GM18508 (cell line): ENCODE results near the gene DOCK3.
"Not testable (repeated sequence)": the region's sequence is repeated elsewhere in the genome, so short reads cannot be mapped to it uniquely, and the experiment has no call there.

Experiments
- ATAC-seq: cut with Tn5 transposase; IDR thresholded peaks from one replicate; pipeline ENCODE4 v1.9.1; 2021; ENCODE audit warnings: moderate number of reproducible peaks; ENCODE audit not compliant: insufficient read depth, unreplicated experiment

The DOCK3 gene

DNA sequence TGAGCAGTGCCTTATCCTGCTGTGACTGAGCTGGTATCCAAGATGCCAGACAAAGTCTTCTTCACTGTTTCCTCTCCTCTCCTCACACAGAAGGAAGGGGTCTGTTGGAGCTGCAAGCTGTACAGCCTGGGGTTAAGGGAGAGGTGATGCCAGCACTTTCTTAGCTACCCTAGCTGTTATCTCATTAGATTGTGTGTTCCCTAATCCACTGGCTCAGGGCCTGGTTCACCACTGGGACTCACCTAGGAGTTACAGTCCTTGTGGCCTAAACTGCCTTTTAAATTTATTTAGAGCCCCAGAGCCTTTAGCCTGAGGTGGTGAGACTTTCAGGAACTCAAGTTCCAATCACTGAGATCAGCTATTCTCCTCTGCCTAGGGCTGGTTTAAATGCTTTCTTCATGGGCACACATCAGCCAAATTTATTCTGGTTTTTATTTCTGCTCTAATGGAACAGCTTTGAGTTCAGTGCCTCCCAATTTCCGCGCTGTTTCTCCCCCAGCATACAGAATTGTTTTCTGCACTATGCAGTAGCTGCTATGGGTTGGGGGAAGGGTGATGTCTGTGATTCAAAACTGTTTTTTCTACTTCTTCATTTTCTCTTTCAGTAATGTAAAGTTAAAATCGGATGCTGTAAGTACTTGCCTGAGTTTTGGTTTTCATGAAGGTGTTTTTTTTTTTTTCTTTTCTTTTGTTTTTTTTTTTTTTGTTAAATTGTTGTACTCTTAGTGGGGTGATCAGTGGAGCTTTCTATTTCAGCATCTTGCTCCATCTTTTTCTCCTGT lies 198.8 kb downstream of the DOCK3 start:
- no peak for ATAC-seq

DNA sequence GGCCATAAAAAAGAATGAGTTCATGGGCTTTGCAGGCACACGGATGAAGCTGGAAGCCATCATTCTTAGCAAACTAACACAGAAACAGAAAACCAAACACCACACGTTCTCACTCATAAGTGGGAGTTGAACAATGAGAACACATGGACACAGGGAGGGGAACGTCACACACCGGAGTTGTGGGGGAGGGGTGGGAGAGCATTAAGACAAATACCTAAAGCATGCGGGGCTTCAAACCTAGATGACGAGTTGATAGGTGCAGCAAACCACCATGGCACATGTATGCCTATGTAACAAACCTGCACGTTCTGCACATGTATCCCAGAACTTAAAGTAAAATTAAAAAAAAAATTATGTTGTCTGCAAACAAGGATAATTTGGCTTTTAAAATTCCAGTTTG lies 200.1 kb downstream of the DOCK3 start:
- ATAC-seq: not testable (repeated sequence)

DNA sequence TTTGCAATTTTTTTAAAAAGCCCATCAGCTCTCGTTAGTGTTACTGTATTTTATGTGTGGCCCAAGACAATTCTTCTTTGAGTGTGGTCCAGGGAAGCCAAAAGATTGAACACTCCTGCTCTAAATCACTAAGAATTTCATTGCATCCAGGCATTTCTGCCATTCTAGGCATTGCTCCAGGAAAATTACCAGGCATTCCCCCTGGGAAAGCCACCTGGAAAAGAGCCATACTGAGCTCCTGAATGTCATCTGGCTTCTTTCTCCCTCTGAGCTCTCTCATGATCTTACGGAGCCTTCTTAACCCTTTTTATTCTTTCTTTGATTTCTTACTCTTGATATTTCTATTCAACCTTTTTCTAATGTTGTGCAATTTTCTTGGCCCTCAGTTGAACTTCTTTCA lies 202.2 kb downstream of the DOCK3 start:
- no peak for ATAC-seq

GRCh38 chr3:50882733-50883132 lies 208.0 kb downstream of the DOCK3 start:
- not testable (repeated sequence) for ATAC-seq

GRCh38 chr3:50883755-50884154 lies 209.0 kb downstream of the DOCK3 start:
- ATAC-seq: no peak

- no peak for ATAC-seq
Observed at GRCh38 chr3:50885070-50885850, 210.5 kb downstream of the DOCK3 start.

GRCh38 chr3:50890688-50891344 lies 216.1 kb downstream of the DOCK3 start:
- no peak for ATAC-seq

DNA sequence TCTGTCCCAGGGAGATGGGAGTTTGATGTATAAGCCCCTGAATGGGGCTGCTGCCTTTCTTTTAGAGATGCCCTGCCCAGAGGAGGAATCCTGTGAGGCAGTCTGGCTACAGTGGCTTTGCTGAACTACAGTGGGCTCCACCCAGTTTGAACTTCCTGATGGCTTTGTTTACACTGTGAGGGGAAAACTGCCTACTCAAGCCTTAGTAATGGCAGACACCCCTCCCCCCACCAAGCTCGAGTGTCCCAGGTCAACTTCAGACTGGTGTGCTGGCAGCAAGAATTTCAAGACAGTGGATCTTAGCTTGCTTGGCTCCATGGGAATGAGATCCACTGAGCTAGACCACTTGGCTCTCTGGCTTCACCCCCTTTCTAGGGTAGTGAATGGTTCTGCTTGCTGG lies 226.4 kb downstream of the DOCK3 start:
- ATAC-seq: not testable (repeated sequence)

DNA sequence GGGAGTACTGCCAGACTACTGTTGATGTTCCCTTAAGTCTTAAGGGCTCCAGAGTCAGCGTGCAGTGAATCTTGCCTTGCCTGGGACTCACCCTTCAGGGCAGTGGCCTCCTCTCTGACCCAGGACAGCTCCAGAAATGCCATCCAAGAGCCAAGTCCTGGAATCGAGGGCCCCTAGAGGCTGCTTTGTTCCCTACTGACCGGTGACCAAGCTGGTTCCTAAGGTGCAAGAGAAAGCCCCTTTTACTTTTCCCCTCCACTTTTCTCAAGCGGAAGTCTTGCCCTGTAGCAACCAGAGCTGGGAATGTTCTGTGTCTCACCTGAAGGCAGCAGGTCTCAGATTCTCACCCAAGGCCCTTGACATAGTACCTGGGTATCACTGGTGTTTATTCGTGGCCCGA lies 238.0 kb downstream of the DOCK3 start:
- ATAC-seq: no peak

- no peak for ATAC-seq
Observed at GRCh38 chr3:50913260-50913659, 238.5 kb downstream of the DOCK3 start.

- ATAC-seq: not testable (repeated sequence)
Observed at GRCh38 chr3:50922071-50922470, 247.3 kb downstream of the DOCK3 start.

GRCh38 chr3:50923955-50924354 lies 249.2 kb downstream of the DOCK3 start:
- no peak for ATAC-seq

DNA sequence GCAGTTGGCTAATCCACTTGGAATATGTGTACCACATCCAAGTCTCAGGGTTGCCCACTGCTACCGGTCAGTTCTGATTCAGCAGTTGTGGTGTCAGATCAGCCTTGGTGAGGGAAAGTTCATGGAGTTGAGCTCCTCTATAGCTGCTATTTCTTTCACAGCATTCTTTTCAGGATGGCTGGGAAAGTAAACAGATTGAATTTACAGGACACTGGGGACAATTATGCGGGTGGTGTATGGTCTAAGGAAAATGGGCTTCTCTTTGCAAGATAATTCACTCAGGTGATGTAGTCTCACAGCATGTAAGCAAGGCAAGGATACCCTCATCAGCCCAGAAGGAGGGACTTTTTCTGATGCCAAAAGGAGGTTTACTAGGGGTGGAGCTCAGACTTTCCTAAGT lies 249.9 kb downstream of the DOCK3 start:
- ATAC-seq: no peak

GRCh38 chr3:50926868-50927267 lies 252.1 kb downstream of the DOCK3 start:
- ATAC-seq: no peak

DNA sequence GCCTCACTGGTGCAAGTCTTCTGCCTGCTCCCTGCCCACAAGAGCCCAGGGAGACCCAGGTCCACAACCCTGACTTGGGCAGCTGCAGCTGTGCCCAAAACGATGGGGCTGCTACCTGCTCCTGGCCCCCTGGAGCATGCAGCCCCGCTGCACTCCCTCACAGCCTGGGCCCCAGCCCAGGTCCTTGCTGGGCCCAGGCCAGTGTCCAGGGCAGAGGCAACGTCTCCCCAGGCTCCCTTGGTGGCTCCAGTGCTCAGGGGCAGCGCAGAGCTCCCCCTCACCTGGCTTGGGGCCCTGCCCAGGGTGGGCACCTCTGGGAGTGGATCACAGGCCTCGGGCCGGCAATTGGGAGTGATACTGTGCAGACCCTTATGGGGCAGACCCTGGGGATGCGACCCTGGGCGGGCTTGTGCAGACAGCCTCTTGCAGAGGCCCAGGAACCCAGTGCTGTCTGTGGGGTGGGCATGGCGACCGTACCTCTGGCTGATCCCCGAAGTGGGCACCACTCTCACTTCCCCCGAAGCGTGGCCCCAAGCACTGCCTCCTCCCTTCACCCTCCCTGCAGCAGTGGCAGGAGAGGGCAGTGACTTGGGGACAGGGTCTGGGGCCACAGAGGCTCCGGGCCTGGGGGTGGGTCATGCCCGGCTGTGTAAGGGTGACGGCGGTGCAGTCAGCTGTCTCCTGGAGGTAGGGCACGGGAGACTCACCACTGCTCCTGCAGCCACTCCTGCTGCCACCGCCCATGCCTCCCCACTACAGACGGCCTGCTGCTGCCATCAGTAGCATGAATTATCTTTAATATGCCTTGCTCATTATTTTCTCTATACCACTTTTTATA lies 255.9 kb downstream of the DOCK3 start:
- no peak for ATAC-seq

- not testable (repeated sequence) for ATAC-seq
Observed at GRCh38 chr3:50932918-50933317, 258.2 kb downstream of the DOCK3 start.

GRCh38 chr3:50936389-50936788 lies 261.7 kb downstream of the DOCK3 start:
- ATAC-seq: no peak

DNA sequence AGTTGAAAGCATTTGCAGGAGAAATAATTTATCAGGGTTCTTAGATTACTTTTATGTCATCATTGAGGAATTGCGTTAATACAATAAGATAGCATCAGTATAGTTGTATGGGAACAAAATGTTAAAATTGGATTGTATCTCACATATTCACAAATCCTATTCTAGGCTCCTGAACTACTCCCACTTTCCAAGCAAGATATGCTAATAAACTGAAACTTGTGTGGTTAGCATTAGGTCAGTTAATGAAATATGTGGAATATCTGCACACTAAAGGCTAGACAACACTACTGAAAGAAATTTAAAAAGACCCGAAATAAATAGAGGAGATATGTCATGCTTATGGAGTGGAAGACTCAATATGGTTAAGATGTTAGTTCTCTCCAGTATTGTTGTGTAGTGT lies 272.7 kb downstream of the DOCK3 start:
- no peak for ATAC-seq

DNA sequence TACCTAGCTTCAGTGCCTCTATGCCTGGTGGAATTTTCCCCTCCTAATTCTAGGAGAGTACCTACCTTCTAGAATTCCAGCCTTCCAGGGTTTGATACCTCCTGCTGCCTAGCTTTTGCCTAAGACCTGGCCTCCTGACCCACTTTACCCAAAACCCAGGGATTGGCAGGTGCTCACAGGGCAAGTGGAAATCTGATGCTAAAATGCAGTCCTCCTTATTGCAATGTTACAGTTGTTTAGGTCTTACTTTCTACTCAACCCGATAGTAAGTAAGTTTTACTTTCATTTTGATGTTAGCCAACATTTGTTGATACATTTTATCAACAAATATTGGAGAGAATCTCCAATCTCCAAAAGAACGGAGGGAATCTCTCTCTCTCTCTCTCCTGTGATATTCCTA lies 275.9 kb downstream of the DOCK3 start:
- no peak for ATAC-seq

- no peak for ATAC-seq
Observed at GRCh38 chr3:50953825-50954414, 279.2 kb downstream of the DOCK3 start.
